ENCODE data around the gene CDC37L1. TPM values are rescaled to one million over a fixed set of nuclear protein-coding genes. Genes with fewer than 3 reads are reported as not detected.
A peak's percentile ranks its signal among the peaks of the same experiment; 100 is the strongest.

Gene CDC37L1
- 10 to 100 TPM; 19.6 to 24.2 (median 21.8) TPM for total RNA-seq
- 10 to 100 TPM; 14.6 to 15.8 TPM for polyA plus RNA-seq
- long read RNA-seq, donor 1, transcript CDC37L1-201 (7 exons, 3,502 nt), result major isoform, 73 of 85 reads
- long read RNA-seq, donor 1, partial matches to known transcripts, result 4 of 85 reads
- long read RNA-seq, donor 1, other reads (novel, unspliced or antisense), result 6 of 85 reads
- long read RNA-seq, donor 2, transcript CDC37L1-201 (7 exons, 3,502 nt), result major isoform, 18 of 19 reads
- long read RNA-seq, donor 2, partial matches to known transcripts, result 0 of 19 reads
- long read RNA-seq, donor 2, other reads (novel, unspliced or antisense), result 0 of 19 reads
- long read RNA-seq, donor 3, transcript CDC37L1-201 (7 exons, 3,502 nt), result major isoform, 31 of 31 reads
- long read RNA-seq, donor 3, partial matches to known transcripts, result 0 of 31 reads
- long read RNA-seq, donor 3, other reads (novel, unspliced or antisense), result 0 of 31 reads

DNA sequence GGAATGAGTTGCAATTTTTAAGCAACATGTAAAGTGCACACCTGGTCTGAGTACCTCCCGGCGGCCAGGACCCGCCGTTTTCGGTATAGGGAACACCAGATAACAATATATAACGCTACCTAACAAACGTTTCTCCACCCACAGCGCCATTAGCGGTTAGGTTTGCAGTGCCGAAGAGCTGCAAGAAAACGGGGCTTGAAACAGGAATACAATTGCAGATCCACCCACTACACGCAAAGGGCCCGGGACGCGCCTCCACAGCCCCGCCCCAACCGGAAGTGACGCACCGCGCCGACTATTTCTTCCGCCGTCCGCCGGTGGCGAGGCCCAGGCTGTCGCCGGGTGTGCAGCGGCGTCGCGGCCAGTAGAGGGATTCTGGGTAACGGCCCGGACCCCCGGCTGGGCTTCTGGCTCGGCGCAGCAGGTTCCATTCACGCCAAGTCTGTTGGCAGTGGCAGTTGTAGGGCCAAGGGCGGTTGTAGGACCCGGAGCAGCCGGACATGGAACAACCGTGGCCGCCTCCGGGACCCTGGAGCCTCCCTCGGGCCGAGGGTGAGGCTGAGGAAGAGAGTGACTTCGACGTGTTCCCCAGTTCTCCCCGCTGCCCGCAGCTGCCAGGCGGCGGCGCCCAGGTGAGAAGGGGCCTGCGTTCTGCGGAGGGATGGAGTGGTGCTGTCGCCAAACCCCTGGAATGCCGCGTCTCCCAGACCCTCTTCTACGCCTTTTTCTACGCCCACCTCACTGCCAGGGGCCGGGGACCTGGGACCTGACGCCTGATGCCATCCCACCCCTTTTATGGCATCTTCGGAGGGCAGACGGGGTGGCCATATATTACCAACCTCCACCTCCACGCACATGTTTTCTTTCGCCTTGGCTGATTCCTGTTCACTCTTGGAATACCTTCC, at the start of gene CDC37L1:
Gene CDC37L1, plus strand, starts transcription at position 302 of the 905 bp plus-strand sequence. Its CDS starts 199 bp downstream, at position 501.
- Histone ChIP-seq H3K27ac (peak within 1 kb of the TSS; percentile 90 to 91), H3K4me3 (peak within 1 kb of the TSS; percentile 59), H3K36me3 (no peaks in the 10 kb centered on the region), H3K27me3 (no peaks in the 10 kb centered on the region), H3K9me3 (no peaks in the 10 kb centered on the region), H3K4me1 (ENCODE audit: insufficient read depth) (peaks cover 4% of the 10 kb centered on the region)
- DNase-seq, result peak; percentile 99
- peak; percentile 55 to 86 (median 85) for TF ChIP-seq CTCF (IDR thresholded peaks at IDR 0.05)
- TF ChIP-seq POLR2A (IDR thresholded peaks at IDR 0.05), result peak; percentile 98
- TF ChIP-seq EP300 (IDR thresholded peaks at IDR 0.05), result no peak
- intact Hi-C loops (cut with DNase I), result loop anchor here in 2 of 4 donors (5.0 to 10.0 kb wide), 2 partner anchors 63 to 305 kb away; partner anchors contain the start of genes AK3 (in 2 of the 2) and JAK2 (in 1 of the 2)
- WGBS, 3 donors, result 0 to 1% (median 1%) methylated on average over 66 of the region's 66 CpGs

DNA sequence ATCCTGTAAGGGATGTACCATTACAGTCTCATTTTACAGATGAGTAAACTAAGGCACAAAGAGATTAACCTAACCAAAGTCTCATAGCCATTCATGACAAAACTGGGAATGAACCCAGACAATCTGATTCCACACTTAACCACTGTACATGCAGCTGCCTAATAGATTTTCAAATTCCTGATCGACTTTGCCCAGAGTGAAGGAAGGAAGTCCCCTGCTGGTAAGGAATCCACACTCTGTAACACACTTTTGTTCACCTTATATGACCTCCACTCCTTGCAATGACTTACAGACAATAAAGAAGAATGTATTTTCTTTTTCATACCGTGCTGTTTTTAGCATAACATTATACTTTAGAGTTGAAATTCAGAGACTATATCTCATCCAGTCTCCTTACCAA, 48.5 kb upstream of the CDC37L1 start:
- H3K27ac ChIP-seq, result no peak overlapping the region
- TF ChIP-seq EP300 (IDR thresholded peaks at IDR 0.05), result no peak
- no peak for TF ChIP-seq POLR2A (IDR thresholded peaks at IDR 0.05)
- no peak for TF ChIP-seq CTCF (IDR thresholded peaks at IDR 0.05)
- H3K4me1 ChIP-seq (ENCODE audit: insufficient read depth), result no peaks in the 10 kb centered on the region
- no peaks in the 10 kb centered on the region for H3K36me3 ChIP-seq
- H3K9me3 ChIP-seq, result no peaks in the 10 kb centered on the region
- no peak overlapping the region for H3K4me3 ChIP-seq
- DNase-seq, result no peak
- intact Hi-C loops (cut with DNase I), result no loop called here
- no peaks in the 10 kb centered on the region for H3K27me3 ChIP-seq
- WGBS, 3 donors, result 38 to 44% (median 39%) methylated on average over 2 of the region's 2 CpGs

DNA sequence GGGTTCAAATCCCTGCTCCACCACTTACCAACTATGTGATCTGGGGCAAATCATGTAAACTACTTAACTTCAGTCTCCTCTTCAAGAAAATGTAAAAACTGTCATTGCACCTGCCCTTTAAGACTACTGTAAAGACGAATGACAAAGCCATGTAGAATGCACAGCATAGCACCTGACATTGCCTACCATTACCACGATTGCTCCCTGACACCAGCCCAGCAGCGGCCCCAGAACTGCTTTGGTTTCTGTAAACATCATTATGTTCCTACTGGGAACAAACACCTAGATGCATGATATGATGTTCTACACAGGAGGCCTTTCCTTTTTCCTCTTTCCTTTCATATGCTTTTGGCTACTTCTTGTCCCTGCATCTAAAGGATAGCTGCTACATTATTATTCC, 40.4 kb upstream of the CDC37L1 start:
- 71 to 83% (median 76%) methylated on average over 3 of the region's 3 CpGs for WGBS, 3 donors
- intact Hi-C loops (cut with DNase I), result no loop called here

More for the DNA sequence above, 40.4 kb upstream of the CDC37L1 start:
- no peak for DNase-seq
- no peak for TF ChIP-seq CTCF (IDR thresholded peaks at IDR 0.05)
- TF ChIP-seq POLR2A (IDR thresholded peaks at IDR 0.05), result no peak
- no peak for TF ChIP-seq EP300 (IDR thresholded peaks at IDR 0.05)
- no peak overlapping the region for H3K4me3 ChIP-seq
- H3K4me1 ChIP-seq (ENCODE audit: insufficient read depth), result no peaks in the 10 kb centered on the region
- H3K27ac ChIP-seq, result no peak overlapping the region
- H3K27me3 ChIP-seq, result no peaks in the 10 kb centered on the region
- H3K36me3 ChIP-seq, result no peaks in the 10 kb centered on the region
- no peaks in the 10 kb centered on the region for H3K9me3 ChIP-seq
